ENCODE measurements around the gene TMEM170A.
"Not testable (repeated sequence)": the region's sequence is repeated elsewhere in the genome, so short reads cannot be mapped to it uniquely, and the experiment has no call there.

The TMEM170A gene

DNA sequence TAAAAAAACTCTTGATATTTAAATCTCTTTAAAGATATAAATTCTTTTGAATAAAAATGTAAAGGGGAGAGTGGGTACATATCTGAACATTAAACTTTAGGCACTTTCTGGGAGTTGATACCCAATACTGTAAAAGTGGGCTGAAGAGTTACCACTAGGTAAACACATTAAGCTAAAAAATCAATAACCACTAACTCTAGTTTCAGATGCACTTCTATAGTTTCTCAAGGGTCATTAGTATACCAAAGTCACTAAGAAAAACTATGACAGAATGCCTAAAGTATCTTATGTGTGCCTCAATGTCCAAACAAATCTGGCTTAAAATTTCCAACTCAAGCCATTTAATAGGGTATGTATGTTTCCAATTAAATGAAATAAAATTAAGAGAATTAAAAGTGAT is 18.1 kb downstream of the TMEM170A start:
- no peak for DNase-seq

DNA sequence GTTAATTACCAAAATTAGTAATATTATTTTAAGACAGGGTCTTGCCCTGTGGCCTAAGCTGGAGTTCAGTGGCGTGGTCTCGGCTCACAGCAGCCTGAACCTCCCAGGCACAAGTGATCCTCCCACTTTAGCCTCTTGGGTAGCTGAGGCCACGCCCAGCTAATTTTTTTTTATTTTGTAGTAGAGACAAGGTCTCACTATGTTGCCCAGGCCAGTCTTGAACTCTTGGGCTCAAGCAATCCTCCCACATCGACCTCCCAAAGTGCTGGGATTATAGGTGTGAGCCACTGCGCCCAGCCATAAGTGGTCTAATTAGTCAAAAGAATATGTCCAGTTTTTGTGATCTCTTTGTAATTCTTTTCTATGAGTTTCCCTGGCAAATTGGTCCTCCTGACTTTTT is 19.2 kb downstream of the TMEM170A start:
- DNase-seq, result no peak

DNA sequence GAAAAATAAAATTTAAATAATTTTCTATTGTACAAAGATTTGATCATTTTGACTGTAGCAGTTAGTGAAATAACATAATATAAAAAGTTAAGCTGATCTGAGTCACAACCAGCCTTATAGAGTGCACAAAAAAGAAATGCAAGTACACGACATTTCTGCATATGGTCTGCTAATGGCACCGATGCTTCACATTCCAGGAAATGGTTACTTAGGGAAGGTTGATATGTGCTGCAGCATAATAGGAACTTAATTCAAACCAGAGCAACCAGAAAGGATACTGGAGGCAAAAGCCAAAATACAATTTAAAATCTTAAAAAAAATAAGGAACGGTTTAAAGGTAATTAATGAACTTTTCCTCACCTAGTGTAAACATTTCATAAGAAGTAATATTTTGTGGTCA is 21.2 kb downstream of the TMEM170A start:
- peak; percentile 80 for DNase-seq

DNA sequence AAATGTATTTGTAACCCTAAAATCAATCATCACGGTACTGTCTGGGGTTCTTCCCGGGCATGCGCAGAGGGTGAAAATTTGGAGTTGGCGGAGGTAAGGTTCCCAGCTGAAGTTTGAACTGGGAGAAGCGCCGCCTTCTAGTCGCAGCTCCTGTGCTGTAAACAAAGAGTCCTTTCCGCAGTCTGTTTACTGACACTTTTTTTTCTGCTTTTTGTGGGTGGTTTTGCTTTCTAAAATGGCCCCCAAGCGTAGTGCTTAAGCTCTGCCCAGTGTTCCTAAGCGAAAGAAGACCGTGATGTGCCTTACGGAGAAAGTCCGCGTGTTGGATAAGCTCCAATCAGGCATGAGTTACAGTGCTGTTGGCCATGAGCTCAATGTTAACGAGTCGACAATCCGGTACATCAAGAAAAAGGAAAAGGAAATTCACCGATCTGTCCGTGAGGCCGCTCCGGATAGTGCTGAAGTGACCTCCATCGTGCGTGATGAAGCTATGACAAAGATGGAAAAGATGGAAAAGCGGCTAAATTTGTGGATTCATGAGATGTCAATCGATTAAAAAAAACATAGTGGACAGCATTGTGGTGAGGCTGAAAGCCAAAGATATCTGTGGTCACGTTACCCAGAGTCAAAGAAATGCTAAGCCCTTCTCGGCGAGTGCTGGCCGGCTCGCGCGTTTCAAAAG is 30.6 kb downstream of the TMEM170A start:
- peak; percentile 93 for DNase-seq

DNA sequence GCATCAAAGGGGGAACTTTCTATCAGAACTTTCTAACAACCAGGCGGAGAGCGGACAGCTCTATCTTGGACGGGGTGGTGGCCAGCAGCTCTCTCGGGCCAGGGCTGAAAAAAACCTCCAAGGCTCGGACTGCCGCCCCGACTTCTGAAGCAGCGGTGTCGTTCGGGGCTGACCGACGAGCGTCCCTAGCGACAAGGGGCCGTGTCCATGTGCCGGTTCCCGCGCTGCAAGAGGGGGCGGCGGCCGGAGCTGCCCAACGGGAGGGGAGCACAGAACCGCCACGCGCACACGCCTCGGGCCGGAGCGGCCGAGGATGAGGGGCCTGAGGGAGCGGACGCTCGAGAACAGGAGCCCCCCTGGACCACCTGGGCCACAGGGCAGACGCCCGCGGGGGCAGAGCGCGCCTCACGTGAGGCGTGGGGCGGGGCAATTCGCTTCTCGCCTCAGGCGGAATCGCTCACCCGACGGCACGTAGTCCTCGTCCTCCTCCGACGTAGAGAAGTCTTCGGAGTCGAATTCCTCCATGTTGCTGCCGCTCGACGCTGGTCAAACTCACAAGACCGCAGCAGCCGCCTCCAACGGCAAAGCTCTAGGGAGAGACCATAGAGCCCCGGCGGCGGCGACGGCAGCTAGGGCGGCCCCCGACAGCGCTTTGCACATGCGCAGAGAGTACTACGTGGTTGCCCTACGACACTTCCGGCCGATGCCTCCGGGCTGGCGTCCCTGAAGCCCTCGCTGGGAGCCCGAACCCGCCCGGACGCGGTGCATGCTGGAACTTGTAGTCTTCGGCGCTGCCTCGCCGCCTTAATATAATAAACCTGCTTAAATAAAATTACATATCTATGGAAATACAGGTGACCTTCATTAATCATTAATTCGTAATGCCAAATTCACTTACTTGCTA is 31.4 kb downstream of the TMEM170A start, which contains the start of gene CFDP1:
TSS of gene CFDP1 (minus strand) at position 676 of the 904 bp plus-strand sequence. CDS start at position 525, 151 bp downstream.
- peak; percentile 93 for DNase-seq

DNA sequence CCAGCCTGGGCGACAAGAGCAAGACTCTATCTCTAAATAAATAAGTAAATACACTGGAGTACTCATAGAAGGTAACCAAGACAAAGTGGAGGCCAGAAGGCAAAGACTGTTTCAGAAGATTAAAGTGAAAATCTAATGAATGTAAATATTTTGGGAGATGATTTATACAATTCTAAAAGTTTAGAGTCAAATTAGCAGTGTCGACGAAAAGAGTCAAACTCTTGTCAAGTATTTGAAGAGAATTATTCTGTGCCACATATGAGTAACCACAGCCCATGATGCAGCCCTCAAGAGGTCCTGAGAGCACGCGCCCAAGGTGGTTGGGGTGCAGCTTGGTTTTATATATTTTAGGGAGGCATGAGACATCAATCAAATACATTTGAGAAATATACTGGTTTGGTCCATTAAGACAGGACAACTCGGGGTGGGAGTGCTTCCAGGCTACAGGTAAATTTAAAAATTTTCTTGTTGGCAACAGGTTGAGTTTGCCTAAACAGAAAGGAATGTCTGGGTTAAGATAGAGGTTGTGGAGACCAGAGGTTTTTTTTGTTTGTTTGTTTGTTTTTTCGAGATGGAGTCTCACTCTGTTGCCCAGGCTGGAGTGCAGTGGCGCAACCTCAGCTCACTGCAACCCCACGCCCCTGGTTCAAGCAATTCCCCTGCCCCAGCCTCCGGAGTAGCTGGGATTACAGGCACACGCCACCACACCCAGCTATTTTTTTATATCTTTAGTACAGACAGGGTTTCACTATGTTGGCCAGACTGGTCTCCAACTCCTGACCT is 34.7 kb downstream of the TMEM170A start:
- no peak for DNase-seq

DNA sequence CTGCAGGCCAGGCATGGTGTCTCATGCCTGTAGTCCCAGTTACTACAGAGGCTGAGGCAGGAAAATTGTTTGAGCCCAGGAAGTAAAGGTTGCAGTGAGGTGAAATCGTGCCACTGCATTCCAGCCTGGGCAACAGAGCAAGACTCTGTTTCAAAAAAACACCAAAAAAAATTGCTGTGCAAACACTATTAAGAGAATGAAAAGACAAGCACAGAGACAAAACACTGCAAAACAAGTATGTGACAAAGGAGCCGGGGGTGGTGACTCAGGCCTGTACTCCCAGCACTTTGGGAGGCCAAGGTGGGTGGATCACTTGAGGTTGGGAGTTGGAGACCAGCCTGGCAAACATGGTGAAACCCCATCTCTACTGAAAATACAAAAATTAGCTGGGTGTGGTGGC is 38.0 kb downstream of the TMEM170A start:
- peak; percentile 37 for DNase-seq

DNA sequence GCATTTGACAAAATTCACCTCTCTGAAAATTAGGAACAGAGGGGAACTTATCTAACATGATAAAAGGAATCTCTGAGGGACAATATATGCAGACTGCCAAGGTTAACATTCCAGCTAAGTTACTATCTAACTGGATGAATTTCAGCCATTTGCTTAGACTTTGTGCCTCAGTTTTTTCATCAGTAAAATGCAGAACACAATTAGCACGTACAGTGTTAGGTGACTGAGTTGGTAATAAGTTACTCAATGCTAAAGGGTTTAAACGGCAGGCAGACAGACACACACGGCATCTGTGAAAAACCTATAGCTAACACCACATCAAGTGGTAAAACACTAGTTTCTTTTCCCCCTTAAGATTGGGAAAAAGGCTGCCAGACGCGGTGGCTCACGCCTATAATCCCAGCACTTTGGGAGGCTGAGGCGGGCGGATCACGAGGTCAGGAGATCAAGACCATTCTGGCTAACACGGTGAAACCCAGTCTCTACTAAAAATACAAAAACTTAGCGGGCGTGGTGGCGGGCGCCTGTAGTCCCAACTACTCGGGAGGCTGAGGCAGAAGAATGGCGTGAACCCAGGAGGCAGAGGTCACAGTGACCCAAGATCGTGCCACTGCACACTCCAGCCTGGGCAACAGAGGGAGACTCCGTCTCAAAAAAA is 40.3 kb downstream of the TMEM170A start:
- not testable (repeated sequence) for DNase-seq

DNA sequence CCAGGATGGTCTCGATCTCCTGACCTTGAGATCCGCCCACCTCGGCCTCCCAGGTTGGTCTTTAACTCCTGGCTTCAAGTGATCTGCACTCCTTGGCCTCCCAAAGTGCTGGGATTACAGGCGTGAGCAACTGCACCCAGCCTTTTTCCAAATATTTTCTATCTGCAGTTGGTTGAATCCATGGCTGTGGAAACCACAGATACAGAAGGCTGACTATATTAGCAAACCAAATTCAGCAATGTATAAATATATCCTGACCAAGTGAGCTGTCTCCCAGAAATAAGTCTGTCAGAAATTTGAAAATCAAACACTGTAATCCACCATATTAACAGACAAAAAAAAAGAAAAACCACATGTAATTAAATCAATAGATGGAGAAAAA is 40.8 kb downstream of the TMEM170A start:
- DNase-seq, result no peak

DNA sequence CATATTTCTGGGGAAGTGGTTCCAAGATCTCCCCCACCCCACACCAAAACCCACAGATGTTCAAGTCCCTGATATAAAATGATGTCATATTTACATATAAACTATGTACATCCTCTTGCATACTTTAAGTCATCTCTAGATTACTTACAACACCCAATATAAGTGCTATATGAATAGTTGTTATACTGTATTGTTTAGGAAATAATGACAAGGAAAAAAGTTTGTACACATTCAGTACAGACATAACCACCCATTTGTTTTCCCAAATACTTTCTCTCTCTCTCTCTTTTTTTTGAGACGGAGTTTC is 42.7 kb downstream of the TMEM170A start:
- DNase-seq, result no peak

DNA sequence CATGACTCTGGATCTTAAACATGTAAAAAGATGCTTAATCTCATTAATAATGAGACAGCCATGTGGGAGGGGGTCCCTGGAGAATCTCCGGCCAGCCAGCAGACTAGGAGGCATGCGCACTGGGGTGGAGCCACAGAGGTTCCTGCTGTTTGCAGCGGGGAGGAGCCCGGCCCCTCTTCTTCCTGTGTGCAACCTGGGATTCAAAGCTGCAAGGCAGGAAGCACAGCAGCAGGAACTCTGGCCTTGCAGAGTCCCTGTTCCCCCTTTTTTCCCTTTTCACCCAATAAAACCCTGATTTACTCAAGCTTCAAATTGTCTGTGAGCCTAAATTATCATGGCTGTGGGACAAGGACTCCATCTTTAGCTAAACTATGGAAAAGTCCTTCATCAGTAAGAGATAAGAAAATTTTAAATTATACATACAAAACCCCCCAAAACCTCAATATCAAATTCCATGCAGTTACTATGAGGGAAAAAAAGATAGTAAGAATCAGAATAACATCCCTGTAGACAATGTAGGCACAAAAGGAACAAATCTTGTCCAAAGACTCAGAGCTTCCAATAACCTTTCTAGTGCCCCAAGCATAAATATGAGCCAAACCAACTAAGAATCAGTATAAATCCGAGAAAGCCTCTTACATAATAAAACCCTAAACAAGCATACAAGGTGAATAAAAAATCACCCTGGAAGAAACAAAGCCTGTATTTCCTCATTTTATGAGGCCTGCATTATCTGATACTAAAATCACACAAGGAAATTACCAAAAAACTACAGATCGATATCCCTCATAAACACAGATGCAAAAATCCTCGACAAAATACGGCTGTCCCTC is 43.3 kb downstream of the TMEM170A start:
- peak; percentile 72 for DNase-seq

DNA sequence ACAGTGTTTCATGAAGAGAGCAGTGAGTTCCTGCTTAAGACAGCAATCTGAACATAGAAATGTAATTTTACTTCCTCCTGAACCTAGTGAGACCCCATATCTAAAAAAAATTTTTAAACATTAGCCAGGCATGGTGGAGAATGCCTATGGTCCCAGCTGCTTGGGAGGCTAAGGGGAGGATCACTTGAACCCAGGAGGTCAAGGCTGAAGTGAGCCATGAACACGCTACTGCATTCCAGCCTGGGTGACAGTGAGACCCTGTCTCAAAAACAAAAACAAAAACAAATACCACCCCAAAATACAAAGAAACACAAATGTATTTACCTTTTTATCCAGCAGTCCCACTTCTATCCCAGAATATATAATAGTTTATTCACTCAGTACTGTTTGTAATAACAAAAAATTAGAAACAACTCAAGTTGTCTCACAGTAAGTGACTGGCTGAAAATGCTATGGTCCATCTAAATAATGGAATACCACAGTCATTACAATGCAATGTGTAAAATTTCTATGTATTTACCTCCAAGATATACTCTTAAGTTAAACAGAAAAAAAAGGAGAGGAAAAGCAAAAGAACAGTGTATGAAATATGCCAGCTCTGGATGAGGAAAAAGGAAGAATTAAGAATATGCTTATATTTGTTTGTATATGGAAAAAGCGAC is 47.5 kb downstream of the TMEM170A start:
- DNase-seq, result peak; percentile 26

DNA sequence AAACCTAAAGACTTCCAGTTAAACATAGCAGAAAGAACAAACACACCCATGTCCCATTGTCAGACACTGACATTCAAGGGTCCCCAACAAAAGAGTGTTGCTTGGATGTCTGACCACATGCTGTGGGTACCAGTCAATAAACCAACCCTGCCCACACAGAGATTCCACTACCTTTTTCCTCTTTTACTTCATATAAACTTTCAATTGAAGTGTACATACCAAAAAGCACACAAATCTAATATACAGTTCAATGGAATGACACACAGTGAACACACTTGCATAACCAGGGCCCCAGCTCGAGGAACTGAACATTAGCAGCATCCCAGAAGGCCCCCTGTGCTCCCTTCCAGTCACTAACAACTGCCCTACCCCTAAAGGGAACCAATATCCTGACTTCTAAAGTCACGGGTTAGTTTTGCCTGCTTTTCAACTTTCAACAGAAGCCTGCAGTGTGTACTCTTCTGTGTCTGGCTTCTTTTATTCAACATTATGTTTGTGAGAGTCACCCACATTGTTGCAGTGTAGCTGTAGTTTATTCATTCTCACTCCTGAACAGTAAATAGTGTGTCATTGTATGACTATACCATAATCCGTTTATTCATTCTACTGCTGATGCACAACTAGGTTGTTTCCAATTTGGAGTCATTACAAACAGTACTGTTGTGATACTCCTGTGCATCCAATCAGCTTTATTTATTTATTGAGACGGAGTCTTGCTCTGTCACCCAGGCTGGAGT is 49.2 kb downstream of the TMEM170A start:
- no peak for DNase-seq

DNA sequence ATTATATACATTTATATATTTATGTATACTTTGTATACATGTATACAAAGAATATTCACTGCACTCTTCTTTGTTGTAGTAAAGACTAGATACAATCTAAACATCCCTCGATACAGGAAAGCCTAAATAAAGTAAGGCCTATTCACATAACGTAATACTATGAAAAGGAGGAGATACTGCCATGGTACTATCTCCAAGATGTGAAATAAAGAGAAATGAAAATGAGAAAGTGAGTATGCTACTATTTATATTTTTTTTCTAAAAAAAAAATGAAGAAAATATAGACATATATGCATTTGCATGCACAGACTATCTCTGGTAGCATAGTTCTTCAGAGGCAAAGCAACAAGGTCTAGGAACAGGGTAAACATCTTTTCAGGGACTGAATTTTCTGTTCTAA is 50.5 kb downstream of the TMEM170A start:
- DNase-seq, result no peak

DNA sequence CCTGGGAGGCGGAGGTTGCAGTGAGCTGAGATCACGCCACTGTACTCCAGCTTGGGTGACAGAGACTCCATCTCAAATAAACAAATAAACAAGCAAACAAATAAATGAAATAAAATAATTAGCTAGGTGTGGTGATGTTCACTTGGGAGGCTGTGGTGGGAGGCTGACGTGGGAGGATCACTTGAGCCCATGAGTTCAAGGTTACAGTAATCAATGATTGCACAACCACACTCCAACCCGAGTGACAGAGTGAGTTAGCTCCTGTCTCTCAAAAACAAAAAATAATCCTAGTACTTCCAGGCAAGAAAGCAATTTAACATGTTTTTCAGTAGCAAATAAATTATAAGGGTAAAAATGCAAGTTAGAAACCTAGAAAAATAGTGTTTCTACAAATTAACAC is 57.5 kb downstream of the TMEM170A start:
- DNase-seq, result no peak

DNA sequence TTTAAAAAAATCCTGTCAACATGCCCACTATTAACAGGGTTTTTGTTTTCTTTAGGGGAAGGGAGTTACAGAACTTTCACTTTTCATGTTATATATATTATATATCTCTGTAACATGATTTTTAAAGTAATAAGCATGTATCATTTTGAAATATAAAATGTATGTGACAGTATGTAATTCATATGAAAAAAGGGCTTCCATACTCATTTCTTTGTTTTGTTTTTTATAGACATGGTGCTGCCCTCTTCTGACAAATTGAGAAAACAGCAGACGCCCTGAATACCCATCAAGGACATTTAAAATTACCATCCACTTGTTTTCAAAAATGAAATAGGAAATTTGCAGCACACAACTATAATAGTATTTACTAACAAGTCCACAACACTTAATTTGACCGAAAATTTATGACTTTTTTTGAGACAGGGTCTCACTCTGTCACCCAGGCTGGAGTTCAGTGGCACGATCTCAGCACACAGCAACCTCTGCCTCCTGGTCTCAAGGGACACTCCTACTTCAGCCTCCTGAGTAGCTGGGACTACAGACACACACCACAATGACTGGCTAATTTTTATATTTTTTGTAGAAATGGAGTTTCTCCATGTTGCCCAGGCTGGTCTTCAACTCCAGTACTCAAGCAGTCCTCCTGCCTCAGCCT is 61.5 kb downstream of the TMEM170A start:
- peak; percentile 52 for DNase-seq

DNA sequence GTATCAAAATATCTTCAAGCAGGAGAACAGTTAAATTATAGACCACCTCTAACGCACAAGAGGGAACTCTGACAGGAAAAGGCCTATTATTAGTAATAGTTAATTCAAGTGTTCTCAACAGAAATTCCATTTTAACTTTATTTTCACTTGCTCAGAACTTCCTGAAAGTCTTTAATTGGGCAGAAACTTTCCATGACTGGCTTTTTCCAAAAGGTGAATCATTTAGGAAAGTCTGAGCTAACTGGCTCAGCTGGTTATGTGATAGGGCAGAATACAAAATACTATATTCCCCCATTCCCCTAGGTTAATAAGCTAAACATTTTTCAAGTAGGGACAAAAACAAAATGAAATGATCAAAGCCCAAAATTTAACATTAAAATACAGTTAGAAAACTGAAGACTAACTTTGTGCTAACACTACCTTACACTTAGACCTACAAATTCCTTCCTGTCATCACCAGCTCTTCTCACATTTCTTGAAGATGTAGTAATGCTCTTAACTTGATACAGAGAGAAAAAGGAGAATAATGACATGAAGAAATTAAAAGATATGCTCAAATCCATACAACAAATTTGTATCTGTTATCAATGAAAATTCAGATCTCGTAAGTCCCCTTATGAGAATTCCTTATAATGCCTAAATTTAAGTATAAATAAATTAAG is 62.2 kb downstream of the TMEM170A start:
- peak; percentile 68 for DNase-seq

DNA sequence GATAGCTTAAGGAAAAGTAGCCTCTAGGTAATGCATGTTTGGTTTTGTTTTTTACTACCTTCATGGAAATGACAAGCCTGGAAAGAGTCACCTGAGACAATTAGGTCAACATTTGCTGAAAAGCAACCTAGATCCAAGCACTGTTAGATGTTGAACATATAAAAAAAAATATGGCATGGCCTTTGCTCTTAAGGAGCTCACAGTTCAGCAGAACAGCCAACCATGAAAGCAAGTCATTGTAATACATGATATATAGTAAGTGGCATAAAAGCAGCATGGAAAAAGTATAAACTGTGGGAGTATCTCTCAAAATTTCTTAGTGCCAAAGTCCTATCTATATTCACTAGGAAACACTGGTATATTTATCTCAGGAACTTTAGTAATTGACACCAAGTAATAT is 62.8 kb downstream of the TMEM170A start:
- no peak for DNase-seq

DNA sequence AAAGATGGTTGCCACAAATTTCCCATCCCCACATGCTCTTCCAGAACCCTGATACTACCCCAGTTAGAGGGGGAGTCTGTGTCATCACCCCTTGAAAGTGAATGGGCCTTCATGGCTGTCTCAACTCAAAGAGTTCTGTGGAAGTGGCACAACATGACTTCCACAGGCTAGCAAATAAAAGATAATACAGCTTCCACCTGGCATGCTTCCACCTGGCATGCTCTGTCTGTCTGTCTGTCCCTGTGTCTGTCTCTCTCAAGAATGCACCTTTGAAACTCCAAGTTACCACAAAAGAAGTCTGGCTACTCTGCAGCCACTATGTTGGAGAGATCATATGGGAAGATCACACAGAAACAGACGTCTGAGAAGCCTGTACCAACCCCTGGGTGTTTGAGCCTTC is 66.2 kb downstream of the TMEM170A start:
- DNase-seq, result no peak

Data from fibroblast of skin of back (primary cell).